Suppressor macrophage (primary cell): ENCODE data around the gene TNNT3.

Source experiments
- DNase-seq, 4 experiments: peaks; one replicate each; pipeline ENCODE4 v3.0.0-alpha.2; 2020 to 2022

TNNT3 gene

DNA sequence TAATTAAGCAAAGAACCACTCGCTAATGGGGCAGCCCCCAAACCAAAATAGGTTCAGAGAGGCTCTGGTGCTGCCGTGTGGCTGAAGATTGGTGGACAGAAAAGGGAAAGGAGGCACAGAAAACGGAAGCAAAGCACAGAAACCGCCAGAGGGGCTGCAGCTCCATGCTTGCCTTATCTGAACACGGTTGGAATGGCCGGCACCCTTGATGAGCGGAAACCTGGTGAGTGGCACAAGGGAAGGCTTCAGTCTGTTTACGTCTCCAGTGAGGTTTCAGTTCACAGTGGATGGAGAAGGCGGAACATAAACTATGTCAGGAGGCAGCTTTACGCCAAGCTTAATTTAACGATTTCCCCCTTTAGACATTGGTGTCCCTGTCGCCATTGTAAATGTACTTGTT lies 22.6 kb upstream of the TNNT3 start:
- DNase-seq: peak; percentile 54 to 67 (median 62)

GRCh38 chr11:1899090-1899489 lies 20.4 kb upstream of the TNNT3 start:
- DNase-seq: no peak

DNA sequence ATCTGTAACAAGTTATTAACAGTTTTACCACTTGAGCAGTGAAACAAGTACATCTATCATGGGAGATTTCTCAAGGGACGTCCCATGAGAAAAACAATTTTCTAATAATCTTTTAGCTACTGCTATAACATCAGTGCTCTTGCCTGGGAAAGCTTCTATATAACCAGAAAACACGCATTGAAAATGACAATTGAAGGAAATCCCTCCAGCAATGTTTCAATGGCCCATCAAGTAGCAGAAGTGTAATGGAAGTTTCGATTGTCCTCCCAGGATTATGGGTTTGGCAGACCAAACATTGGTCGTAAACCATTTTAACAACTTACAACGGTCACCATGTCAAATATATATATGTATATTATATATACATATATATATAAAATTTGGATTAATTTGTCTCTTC lies 19.8 kb upstream of the TNNT3 start:
- no peak for DNase-seq

GRCh38 chr11:1906181-1906580 lies 13.3 kb upstream of the TNNT3 start:
- DNase-seq: peak in 1 of 4 experiments; percentile 38

DNA sequence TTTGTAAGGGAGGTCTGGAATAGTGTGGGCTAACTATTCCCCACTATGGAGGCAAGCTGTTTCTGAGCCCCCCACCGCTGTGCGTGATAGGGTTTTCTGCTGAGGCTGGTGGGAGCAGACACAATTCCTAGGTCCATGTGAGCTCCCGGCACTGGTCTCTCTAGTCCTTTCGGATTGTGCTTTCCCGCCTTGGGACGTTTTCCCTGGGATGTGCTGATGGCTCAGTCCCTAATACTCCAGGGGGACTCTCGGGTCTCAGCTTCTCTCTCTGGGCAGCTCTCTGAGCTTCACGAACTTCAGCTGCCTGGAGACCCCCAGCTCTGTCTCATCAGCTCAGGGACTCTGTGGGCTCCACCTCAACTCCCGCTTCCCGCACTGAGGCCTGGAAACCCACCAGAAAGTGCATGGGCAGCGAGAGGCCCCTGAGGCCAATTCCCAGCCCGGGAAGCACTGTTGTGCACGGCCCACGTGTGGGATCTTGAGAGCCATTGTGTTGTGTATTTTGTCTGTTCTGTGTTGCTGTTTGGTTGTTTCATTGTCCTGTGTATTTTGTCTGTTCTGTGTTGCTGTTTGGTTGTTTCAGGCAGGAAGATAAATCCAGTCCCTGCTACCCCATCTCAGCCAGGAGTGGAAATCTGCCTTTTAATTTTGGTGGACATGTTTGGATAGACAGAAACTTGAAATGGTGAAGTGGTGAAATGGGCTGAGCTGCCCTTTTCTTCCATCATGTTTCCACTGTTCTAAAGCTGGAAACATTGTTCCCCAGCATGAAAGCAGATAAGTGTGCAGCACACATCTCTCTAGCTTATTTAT lies 12.7 kb upstream of the TNNT3 start:
- no peak for DNase-seq

GRCh38 chr11:1908618-1909017 lies 10.9 kb upstream of the TNNT3 start:
- peak in 1 of 4 experiments; percentile 67 for DNase-seq

DNA sequence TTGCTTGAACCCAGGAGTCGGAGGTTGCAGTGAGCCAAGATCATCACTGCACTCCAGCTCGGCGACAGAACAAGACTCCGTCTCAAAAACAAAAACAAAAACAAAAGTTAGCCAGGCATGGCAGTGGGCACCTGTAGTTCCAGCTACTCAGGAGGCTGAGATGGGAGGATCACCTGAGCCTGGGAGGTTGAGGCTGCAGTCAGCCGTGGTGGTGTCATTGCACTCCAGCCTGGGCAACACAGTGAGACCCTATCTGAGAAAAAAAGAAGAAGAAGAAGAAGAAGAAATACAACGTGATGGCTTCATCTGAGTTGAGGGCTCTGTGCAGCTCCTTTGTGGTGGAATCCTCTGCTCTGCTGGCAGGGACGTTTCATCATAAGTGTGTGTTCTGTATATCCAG lies 10.0 kb upstream of the TNNT3 start:
- no peak for DNase-seq

- peak; percentile 56 to 83 (median 69) for DNase-seq
Observed at GRCh38 chr11:1912289-1912878, 7.1 kb upstream of the TNNT3 start.

DNA sequence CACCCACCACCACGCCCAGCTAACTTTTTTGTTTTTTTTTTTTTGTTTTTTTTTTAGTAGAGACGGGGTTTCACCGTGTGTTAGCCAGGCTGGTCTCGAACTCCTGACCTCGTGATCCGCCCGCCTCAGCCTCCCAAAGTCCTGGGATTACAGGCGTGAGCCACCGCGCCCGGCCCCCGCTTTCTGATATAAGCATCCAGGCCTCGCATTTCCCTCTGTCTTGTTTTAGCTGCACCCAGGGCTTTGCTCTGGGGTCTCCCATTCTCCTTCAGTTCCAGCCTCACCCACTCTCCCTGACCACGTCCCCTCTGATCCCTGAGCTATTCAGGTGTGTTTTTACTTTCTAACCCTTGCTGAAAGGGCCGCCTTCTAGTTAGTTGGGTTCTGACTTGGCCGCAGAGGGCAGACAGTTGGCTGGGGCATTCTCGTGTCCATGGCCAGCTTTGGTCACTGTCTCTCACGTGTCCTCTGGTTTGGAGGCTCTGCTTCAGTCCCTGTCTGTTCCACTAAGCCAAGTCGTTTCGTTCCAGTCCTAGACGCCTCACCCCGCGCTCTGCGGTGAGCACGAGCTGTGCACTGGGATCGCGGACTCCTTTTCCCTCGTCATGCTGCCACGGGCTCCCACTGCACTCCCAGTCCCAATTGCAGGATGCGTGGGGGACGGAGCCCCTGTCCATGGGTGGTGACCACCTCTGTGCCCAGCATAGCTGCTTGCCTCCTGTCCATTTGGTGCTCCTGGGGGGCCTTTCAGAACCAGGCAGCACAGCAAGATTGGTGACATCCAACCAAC lies 6.0 kb upstream of the TNNT3 start:
- no peak for DNase-seq

DNA sequence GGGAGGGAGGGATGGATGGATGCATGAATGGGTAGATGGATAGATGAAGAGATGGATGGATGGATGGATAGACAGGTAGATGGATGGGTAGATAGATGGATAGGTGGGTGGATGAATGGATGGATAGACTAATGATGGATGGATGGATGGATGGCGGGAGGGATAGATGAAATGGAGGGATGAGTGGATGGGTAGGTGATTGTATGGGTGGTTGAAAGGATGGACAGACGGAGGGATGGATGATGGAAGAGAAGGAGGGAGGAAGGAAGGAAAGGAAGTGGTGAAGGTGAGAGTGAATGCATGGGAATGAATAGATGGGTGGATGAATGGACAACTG lies 3.7 kb upstream of the TNNT3 start:
- DNase-seq: no peak

DNA sequence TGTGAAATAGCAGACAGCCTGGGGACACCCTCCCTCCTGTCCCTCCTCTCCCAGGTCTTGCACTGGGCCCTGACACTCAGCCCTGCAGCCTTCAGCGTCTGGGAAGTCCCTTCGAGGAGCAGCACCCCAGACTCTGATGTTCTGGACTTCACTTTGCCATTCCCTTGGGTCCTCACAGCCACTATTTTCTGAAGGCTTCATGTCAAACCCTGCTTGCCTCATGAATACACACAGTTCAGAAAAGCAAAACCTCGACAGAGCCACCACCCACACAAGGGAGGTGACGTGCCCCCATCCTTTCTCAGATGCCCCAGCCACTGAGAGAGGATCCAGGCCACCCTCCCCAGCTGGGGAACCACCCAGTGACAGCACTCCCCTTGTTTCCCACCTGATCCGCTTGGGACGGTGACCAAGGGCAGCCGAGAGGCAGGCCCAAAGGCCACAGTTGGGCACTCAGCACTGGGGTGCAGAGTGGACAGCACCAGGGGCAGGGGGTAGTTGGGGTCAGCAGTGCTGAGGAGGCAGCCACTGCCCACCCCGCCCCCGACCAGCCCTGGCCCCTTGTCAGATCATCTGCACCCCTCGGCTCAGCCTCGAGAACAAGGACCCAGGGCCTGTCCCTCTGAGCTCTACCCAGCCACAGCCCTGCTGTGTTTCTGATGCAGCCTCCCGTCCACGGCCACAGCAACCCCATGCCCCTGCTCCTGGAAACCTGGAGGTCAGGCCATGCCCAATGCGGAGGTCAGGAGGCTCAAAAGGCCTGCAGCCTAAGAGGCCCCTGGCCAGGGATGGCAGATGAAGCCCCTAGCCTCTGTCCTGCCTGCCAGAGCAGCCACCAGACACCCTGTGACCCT lies 3.1 kb upstream of the TNNT3 start:
- DNase-seq: peak in 3 of 4 experiments; percentile 34 to 42 (median 36)

DNA sequence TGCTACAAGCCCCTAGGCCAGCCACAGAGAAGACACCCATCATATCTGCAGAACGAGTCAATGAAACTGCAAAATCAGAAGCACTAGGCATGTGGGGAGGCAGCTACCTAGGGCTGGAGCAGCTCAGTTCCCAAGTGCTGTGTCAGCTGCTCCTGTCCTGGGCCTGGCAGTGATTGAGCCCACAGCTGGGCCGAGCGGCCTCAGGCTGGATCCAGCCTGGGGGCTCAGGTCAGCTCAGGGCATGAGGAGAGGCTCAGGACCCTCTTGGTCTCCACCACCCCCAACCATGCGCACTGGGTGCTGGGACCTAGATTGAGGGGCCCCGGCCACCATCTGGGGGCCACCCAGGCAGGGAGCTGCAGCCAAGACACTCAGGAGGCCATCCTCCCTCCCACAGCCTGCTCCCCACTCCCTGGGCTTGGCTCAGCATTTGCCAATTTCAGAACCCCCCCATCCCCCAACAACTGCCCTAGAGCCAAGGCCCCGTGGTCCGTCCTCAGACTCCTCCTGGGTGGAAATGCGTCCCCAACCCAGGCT lies 2.4 kb upstream of the TNNT3 start:
- DNase-seq: peak in 2 of 4 experiments; percentile 22 to 39

DNA sequence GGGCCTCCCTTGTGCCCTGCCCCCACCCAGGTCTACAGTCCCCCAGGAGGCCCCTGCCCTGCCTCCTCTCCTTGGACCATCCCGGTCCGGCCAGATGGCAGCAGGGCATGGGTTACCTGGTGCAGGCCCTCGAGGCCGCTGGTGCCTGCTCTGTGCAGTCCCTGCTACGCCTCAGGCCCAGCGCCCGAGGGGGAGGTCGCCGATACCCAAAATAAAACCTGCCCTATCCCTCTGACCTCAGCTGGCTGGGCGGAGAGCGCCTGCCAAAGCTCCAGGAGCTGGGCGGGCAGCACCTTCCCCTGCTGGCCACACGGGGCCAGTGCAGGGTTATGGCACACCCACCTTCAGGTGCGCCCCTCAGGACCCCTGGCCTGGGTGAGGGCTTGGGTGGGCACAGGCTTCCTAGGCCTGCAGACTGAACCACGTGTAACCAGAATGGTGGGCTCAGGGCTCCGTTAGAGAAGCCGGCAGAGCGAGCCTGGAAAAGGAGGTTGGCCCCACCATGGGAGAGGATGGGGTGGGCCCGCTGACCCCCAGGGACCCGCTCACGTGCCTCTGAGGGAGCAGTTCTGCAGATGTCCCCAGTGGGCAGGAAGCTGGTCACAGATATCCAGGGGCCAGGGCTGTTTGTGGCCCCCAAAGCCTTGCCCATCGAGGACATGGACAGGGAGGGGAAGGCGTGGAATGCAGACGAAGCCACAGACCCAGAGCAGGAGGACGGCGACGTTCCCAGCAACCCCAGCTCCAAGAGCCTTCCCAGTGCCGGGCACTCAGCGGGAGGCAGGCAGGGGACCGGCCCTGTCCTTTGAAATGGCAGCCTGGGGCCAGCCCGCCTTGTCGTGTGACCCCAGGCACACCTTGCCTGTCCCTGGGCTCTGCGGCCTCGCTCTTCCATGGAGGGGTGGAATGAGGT lies 1.7 kb upstream of the TNNT3 start:
- DNase-seq: peak in 3 of 4 experiments; percentile 40 to 57 (median 50)

DNA sequence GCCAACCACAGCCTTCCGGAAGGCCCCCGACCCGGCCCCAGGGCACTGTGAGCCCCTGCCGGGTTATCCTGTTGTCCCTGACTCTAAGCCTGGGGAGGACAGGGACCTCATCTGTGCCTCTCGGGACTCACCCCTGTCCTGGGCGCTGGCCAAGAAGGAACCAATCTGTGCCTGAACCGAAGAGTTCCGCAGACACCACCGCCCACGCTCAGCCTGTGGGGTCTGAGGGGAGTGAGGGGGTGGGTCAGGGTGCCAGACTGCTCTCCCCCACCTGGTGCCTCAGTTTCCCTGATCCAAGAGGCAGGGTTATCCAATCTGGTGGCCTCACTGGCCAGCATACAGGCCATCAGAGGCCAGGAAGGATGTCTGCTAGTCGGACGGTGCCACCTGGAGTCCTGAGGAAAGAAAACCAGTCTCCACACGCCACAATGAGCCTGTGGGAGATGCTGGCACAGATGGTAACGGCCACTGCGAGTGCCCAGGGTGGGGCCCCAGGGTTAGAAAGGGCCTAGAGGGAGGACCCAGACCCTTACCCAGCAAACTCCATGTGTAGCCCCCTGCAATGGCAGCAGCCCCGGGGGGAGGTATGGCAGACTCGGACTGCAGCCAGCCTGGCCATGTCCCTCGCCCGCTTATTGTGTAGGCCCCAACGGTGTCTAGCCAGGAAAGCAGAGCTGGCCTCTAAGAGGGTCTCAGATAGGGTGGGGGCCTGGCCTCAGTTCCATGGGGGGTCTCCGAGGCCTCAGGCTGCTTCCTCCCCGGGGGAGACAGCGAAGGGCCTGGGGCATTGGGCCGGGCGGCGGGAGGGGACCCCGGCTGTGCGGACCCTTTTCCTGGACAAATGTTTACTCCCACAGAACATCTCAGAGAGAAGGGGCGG lies 827 bp upstream of the TNNT3 start:
- peak in 2 of 4 experiments; percentile 47 to 52 for DNase-seq

- DNase-seq: no peak
Observed at GRCh38 chr11:1920128-1920908, 815 bp downstream of the TNNT3 start.

DNA sequence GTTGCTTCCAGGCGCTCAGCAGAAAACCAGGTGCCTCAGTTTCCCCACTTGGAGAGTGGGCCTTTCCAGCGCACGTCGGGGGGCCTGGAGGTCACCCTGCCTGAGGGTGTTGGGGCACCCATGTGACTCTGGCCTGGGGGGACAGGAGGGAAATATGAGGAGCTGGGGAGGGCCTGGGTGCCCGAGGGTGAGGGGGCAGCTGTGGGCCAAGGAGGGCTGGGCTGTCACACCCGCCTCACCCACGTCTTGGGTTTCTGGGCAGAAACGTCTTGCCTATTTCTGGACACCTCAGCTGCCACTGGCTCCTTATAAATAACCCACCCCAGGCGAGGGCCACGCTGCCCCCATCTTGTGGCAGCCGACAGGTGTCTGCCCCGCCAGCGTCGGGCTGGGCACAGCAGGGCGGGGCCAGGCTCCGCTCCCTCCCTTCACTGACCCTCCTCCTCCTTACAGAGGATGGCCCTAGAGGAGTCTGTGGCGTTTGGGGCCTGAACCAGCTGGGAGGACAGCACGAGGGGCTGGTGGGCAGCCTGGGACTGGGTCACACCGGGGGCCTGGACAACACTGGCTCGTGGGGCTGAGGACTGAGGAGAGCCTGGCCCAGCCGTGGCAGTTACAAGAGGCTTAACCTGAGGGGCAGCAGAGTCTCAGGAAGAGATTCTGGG lies 1.5 kb downstream of the TNNT3 start:
- DNase-seq: no peak

DNA sequence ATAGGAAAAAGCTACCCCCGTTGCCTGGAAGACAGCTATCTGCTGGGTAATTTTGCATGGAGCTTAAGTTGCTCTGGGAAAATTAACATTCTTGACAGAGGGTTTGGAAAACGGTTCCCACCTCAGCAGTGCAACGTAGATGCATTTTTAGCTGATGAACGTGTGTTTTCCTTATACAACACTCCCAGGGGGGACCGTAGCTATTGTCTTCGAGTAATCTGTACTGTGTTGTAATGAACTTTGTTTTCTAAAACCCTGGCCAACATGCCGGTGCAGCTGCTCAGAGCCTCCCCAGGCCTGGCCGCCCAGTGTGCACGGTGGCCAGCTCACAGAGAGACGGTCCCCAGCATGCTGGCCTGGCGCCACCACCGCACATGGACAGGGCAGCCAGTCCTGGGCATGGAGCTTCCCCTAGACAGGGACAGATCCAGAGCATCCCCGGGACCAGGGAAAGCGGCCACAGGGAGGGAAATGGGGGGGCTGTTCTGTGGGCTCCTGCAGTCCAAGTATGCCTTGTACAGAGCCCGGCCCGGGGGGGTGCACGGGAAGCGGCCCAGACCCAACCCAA lies 2.2 kb downstream of the TNNT3 start:
- no peak for DNase-seq

DNA sequence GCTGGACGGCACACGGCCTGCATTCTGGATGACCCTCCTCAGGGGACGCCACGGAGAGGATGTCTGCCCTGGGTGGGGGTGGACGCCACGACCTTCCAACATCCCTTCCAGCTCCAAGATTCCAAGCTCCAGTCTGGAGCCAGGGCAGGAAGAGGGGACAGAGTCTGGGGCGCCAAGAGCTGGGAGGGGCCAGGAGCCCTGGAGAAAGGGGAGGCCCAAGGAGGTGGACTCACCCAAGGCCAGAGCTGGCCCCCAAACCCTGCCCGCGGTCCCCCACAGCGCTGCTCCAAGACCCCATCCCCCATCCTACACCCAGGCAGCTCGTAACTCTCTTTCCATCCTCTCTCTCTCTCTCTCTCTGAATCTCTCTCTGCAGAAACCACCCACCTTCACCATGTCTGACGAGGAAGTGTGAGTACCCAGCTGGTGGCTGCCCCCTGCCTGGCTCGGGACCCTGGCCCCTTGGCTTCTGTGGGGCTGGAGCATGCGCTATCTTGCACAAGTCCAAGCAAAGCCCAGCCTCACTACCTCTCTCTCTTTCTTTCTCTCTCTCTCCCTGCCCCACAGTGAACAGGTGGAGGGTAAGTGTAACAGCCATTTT lies 3.1 kb downstream of the TNNT3 start:
- no peak for DNase-seq
